Mesenchymal stem cell (in vitro differentiated cells and primary cell): ENCODE data around the gene POTEC.
"Not testable (repeated sequence)": the region's sequence is repeated elsewhere in the genome, so short reads cannot be mapped to it uniquely, and the experiment has no call there.

Source experiments
- DNase-seq: peaks from one replicate; pipeline ENCODE4 v3.0.0-alpha.2; 2013
- H2AFZ ChIP-seq: one replicate; pipeline ENCODE4 v1.6.1; 2013; ENCODE audit warnings: low read depth, mild to moderate bottlenecking, control low read depth, inconsistent platforms, low read length, moderate library complexity
- H2AK5ac ChIP-seq: 2 replicates; pipeline ENCODE4 v1.6.1; 2013; ENCODE audit warnings: low read length, moderate library complexity, mild to moderate bottlenecking, inconsistent platforms; ENCODE audit not compliant: severe bottlenecking
- H2BK120ac ChIP-seq: one replicate; pipeline ENCODE4 v1.6.1; 2013; ENCODE audit warnings: low read depth, mild to moderate bottlenecking, inconsistent platforms, low read length, moderate library complexity
- H2BK12ac ChIP-seq, 2 experiments: one replicate each; pipeline ENCODE4 v1.6.1; 2013; ENCODE audit warnings: inconsistent platforms in 2 of 2, low read length in 2 of 2, mild to moderate bottlenecking in 2 of 2, moderate library complexity in 2 of 2, control low read depth in 1 of 2
- H2BK15ac ChIP-seq: one replicate; pipeline ENCODE4 v1.6.1; 2013; ENCODE audit warnings: mild to moderate bottlenecking, low read depth, inconsistent platforms; ENCODE audit not compliant: poor library complexity, severe bottlenecking
- H2BK5ac ChIP-seq: 2 replicates; pipeline ENCODE4 v1.6.1; 2013; ENCODE audit warnings: low read depth, mild to moderate bottlenecking, low read length, control low read depth, inconsistent platforms; ENCODE audit not compliant: poor library complexity, severe bottlenecking
- H3K14ac ChIP-seq, 2 experiments: one replicate each; pipeline ENCODE4 v1.6.1; 2013; ENCODE audit warnings: inconsistent platforms in 2 of 2, low read length in 2 of 2, control low read depth in 1 of 2, mild to moderate bottlenecking in 1 of 2, moderate library complexity in 1 of 2
- H3K18ac ChIP-seq, 2 experiments: one replicate each; pipeline ENCODE4 v1.6.1; 2013; ENCODE audit warnings: inconsistent platforms in 2 of 2, low read length in 2 of 2, control low read depth in 1 of 2, low read depth in 1 of 2, mild to moderate bottlenecking in 1 of 2
- H3K23ac ChIP-seq, 2 experiments: one replicate each; pipeline ENCODE4 v1.6.1; 2013; ENCODE audit warnings: inconsistent platforms in 2 of 2, low read length in 2 of 2, mild to moderate bottlenecking in 2 of 2, moderate library complexity in 2 of 2, control low read depth in 1 of 2
- H3K27ac ChIP-seq: 2 replicates; pipeline ENCODE4 v1.5.1; 2013; ENCODE audit warnings: mild to moderate bottlenecking, moderate library complexity, low read length, control low read depth, inconsistent platforms; ENCODE audit not compliant: poor library complexity, severe bottlenecking
- H3K27me3 ChIP-seq, 2 experiments: 2 replicates each; pipeline versions ENCODE4 v1.6.1 to v1.7.0; 2013; ENCODE audit warnings: low read length in 2 of 2, mild to moderate bottlenecking in 2 of 2, moderate library complexity in 2 of 2, control low read depth in 1 of 2, inconsistent platforms in 1 of 2; ENCODE audit not compliant: control insufficient read depth in 1 of 2, insufficient read depth in 1 of 2
- H3K36me3 ChIP-seq, 2 experiments: 2 replicates each; pipeline versions ENCODE4 v1.6.1 to v1.7.0; 2013; ENCODE audit warnings: low read length in 2 of 2, control low read depth in 1 of 2, inconsistent platforms in 1 of 2, low read depth in 1 of 2, mild to moderate bottlenecking in 1 of 2; ENCODE audit not compliant: insufficient read depth in 2 of 2, control insufficient read depth in 1 of 2
- H3K4ac ChIP-seq, 2 experiments: one replicate each; pipeline ENCODE4 v1.6.1; 2013; ENCODE audit warnings: inconsistent platforms in 2 of 2, low read length in 2 of 2, mild to moderate bottlenecking in 2 of 2, moderate library complexity in 2 of 2, control low read depth in 1 of 2, low read depth in 1 of 2
- H3K4me1 ChIP-seq: 2 replicates; pipeline ENCODE4 v1.6.1; 2013; ENCODE audit warnings: low read depth, low read length, control low read depth; ENCODE audit not compliant: control insufficient read depth, insufficient read depth
- H3K4me2 ChIP-seq: 2 replicates; pipeline ENCODE4 v1.6.1; 2013; ENCODE audit warnings: low read length, mild to moderate bottlenecking, inconsistent platforms; ENCODE audit not compliant: poor library complexity, severe bottlenecking
- H3K4me3 ChIP-seq, 2 experiments: 2 replicates each; pipeline versions ENCODE4 v1.5.1 to v1.7.0; 2013; ENCODE audit warnings: low read length in 2 of 2, mild to moderate bottlenecking in 2 of 2, control low read depth in 1 of 2, low read depth in 1 of 2; ENCODE audit not compliant: insufficient read depth in 1 of 2
- H3K79me1 ChIP-seq: replicated peaks from 2 replicates; pipeline ENCODE4 v1.6.1; 2013; ENCODE audit warnings: mild to moderate bottlenecking, control low read depth, low read length, inconsistent platforms; ENCODE audit not compliant: poor library complexity, severe bottlenecking
- H3K9ac ChIP-seq: 2 replicates; pipeline ENCODE4 v1.7.0; 2013; ENCODE audit warnings: mild to moderate bottlenecking, low read length, moderate library complexity
- H3K9me3 ChIP-seq: 2 replicates; pipeline ENCODE4 v1.7.0; 2013; ENCODE audit warnings: mild to moderate bottlenecking, low read length; ENCODE audit not compliant: control insufficient read depth
- H4K8ac ChIP-seq: one replicate; pipeline ENCODE4 v1.6.1; 2013; ENCODE audit warnings: inconsistent platforms, mild to moderate bottlenecking, low read length, moderate library complexity
- H4K91ac ChIP-seq: one replicate; pipeline ENCODE4 v1.6.1; 2013; ENCODE audit warnings: mild to moderate bottlenecking, low read length, inconsistent platforms
- WGBS: methylation state at CpG from one replicate; pipeline ENCODE4 v1.1.7; 2013; ENCODE audit warnings: mixed read lengths; 5-methylcytosine and 5-hydroxymethylcytosine counted together

POTEC gene

GRCh38 chr18:14488789-14489188 is 54.6 kb downstream of the POTEC start:
- H4K91ac ChIP-seq, H2AK5ac ChIP-seq, H3K27me3 ChIP-seq, H4K8ac ChIP-seq, H3K4me2 ChIP-seq, H3K9ac ChIP-seq, H3K4me3 ChIP-seq, H2AFZ ChIP-seq, H3K36me3 ChIP-seq, H2BK12ac ChIP-seq, H2BK120ac ChIP-seq, H2BK15ac ChIP-seq, H3K79me1 ChIP-seq, H3K4ac ChIP-seq, H3K4me1 ChIP-seq, H3K18ac ChIP-seq, H3K27ac ChIP-seq, H3K14ac ChIP-seq, H3K23ac ChIP-seq, H3K9me3 ChIP-seq, DNase-seq, H2BK5ac ChIP-seq: not testable (repeated sequence)
- WGBS = 82% methylated on average over 16 of the region's 17 CpGs

GRCh38 chr18:14486926-14487580 is 56.3 kb downstream of the POTEC start:
- H3K27ac ChIP-seq, H3K14ac ChIP-seq, H4K8ac ChIP-seq, H3K79me1 ChIP-seq, H2BK120ac ChIP-seq, H2BK15ac ChIP-seq, H3K23ac ChIP-seq, H3K4ac ChIP-seq, H2AFZ ChIP-seq, H3K36me3 ChIP-seq, H3K4me3 ChIP-seq, H2BK5ac ChIP-seq, H3K18ac ChIP-seq, H3K4me2 ChIP-seq, H3K4me1 ChIP-seq, H3K9ac ChIP-seq, DNase-seq, H2BK12ac ChIP-seq, H2AK5ac ChIP-seq, H3K9me3 ChIP-seq, H4K91ac ChIP-seq, H3K27me3 ChIP-seq: not testable (repeated sequence)
- WGBS = 95% methylated on average over 23 of the region's 42 CpGs

- not testable (repeated sequence) for H4K8ac ChIP-seq, H2BK5ac ChIP-seq, H3K14ac ChIP-seq, H3K9ac ChIP-seq, H4K91ac ChIP-seq, H2BK15ac ChIP-seq, H3K23ac ChIP-seq, H3K79me1 ChIP-seq, H3K18ac ChIP-seq, H3K4me3 ChIP-seq, H2BK12ac ChIP-seq, H3K4ac ChIP-seq, H3K36me3 ChIP-seq, H3K4me1 ChIP-seq, H2AK5ac ChIP-seq, H3K9me3 ChIP-seq, H2AFZ ChIP-seq, H3K27me3 ChIP-seq, H3K27ac ChIP-seq, H3K4me2 ChIP-seq, H2BK120ac ChIP-seq, DNase-seq
- 85% methylated on average over 10 of the region's 18 CpGs for WGBS
Observed at GRCh38 chr18:14479076-14479475, 64.3 kb downstream of the POTEC start.

- H2BK5ac ChIP-seq, H3K23ac ChIP-seq, H2BK120ac ChIP-seq, H3K4me3 ChIP-seq, DNase-seq, H2AK5ac ChIP-seq, H3K14ac ChIP-seq, H3K4ac ChIP-seq, H3K79me1 ChIP-seq, H2BK15ac ChIP-seq, H3K9ac ChIP-seq, H3K36me3 ChIP-seq, H3K27ac ChIP-seq, H3K4me1 ChIP-seq, H3K4me2 ChIP-seq, H4K8ac ChIP-seq, H3K9me3 ChIP-seq, H2AFZ ChIP-seq, H4K91ac ChIP-seq, H3K27me3 ChIP-seq, H2BK12ac ChIP-seq, H3K18ac ChIP-seq: not testable (repeated sequence)
- 95% methylated on average over 15 of the region's 15 CpGs for WGBS
Observed at GRCh38 chr18:14475520-14475919, 67.9 kb downstream of the POTEC start.
